CD14-positive monocyte (primary cell): Measurements from ENCODE around the gene GLB1L3. TPM values are rescaled to one million over a fixed set of nuclear protein-coding genes. Genes with fewer than 3 reads are reported as not detected.
A peak's percentile ranks its signal among the peaks of the same experiment; 100 is the strongest.

ENCODE experiments used
- DNase-seq, 3 donors: peaks; one replicate each; pipeline ENCODE4 v3.0.0-alpha.2; 2011 to 2022
- H2AFZ ChIP-seq: 2 replicates; pipeline ENCODE4 v1.6.0; 2012; ENCODE audit warnings: mild to moderate bottlenecking, low read depth, low read length, inconsistent platforms; ENCODE audit not compliant: insufficient read depth, poor library complexity, severe bottlenecking
- H3K27ac ChIP-seq, 2 donors: 1 replicate in 1 of 2; 2 replicates in 1 of 2; pipeline ENCODE4 v1.5.1; 2012 to 2013; ENCODE audit warnings: low read length in 2 of 2, control low read depth in 1 of 2, inconsistent platforms in 1 of 2, low read depth in 1 of 2, mild to moderate bottlenecking in 1 of 2
- H3K27me3 ChIP-seq, 2 donors: one replicate each; pipeline versions ENCODE4 v1.6.0 to v1.6.1; 2011 to 2013; ENCODE audit warnings: low read length in 2 of 2; ENCODE audit not compliant: control insufficient read depth in 2 of 2, insufficient read depth in 2 of 2
- H3K36me3 ChIP-seq, 2 donors: replicated peaks in 1 of 2; 1 replicate in 1 of 2; 2 replicates in 1 of 2; pipeline versions ENCODE4 v1.5.1 to v1.6.1; 2012 to 2013; ENCODE audit warnings: low read length in 2 of 2, control low read depth in 1 of 2, inconsistent platforms in 1 of 2, mild to moderate bottlenecking in 1 of 2; ENCODE audit not compliant: insufficient read depth in 2 of 2, control insufficient read depth in 1 of 2
- H3K4me1 ChIP-seq, 2 donors: 1 replicate in 1 of 2; 2 replicates in 1 of 2; pipeline versions ENCODE4 v1.5.1 to v1.6.1; 2012 to 2013; ENCODE audit warnings: low read length in 2 of 2, control low read depth in 1 of 2, inconsistent platforms in 1 of 2, mild to moderate bottlenecking in 1 of 2, moderate library complexity in 1 of 2; ENCODE audit not compliant: insufficient read depth in 2 of 2, control insufficient read depth in 1 of 2
- H3K4me2 ChIP-seq: replicated peaks from 2 replicates; pipeline ENCODE3; 2012; ENCODE audit warnings: low read length, moderate library complexity, mild to moderate bottlenecking; ENCODE audit not compliant: poor library complexity, severe bottlenecking; ENCODE audit errors: extremely low read depth
- H3K4me3 ChIP-seq, 3 experiments: fragments of 200-600 bp in 1 of 3; sonication (generic) in 1 of 3; replicated peaks in 1 of 3; 1 replicate in 2 of 3; 2 replicates in 1 of 3; pipeline ENCODE4 v1.5.1; 2011 to 2013; ENCODE audit warnings: low read length in 3 of 3, mild to moderate bottlenecking in 3 of 3, control low read depth in 2 of 3, low read depth in 2 of 3, inconsistent platforms in 1 of 3, moderate library complexity in 1 of 3
- H3K79me2 ChIP-seq: 2 replicates; pipeline ENCODE4 v1.6.0; 2012; ENCODE audit warnings: mild to moderate bottlenecking, control low read depth, inconsistent platforms, low read length, moderate library complexity; ENCODE audit not compliant: insufficient read depth
- H3K9ac ChIP-seq: 2 replicates; pipeline ENCODE4 v1.6.0; 2017; ENCODE audit warnings: low read length, mild to moderate bottlenecking; ENCODE audit not compliant: insufficient read depth, poor library complexity, severe bottlenecking
- H3K9me3 ChIP-seq, 2 donors: replicated peaks in 1 of 2; 1 replicate in 1 of 2; 2 replicates in 1 of 2; pipeline versions ENCODE4 v1.5.1 to v1.6.1; 2012 to 2013; ENCODE audit warnings: low read length in 2 of 2, control low read depth in 1 of 2; ENCODE audit not compliant: control insufficient read depth in 1 of 2, insufficient read depth in 1 of 2
- H4K20me1 ChIP-seq: 2 replicates; pipeline ENCODE4 v1.6.0; 2012; ENCODE audit warnings: mild to moderate bottlenecking, low read length, control low read depth, moderate library complexity; ENCODE audit not compliant: insufficient read depth
- H3K27ac Mint-ChIP-seq, 7 donors: one replicate each; pipeline ENCODE4 v1.8.0; 2020; ENCODE audit warnings: mild to moderate bottlenecking in 7 of 7, mixed read lengths in 7 of 7, moderate library complexity in 6 of 7, inconsistent platforms in 2 of 7
- H3K27me3 Mint-ChIP-seq, 3 donors: one replicate each; pipeline ENCODE4 v1.8.0; 2021 to 2022; ENCODE audit warnings: low read depth in 3 of 3, mild to moderate bottlenecking in 3 of 3, mixed read lengths in 3 of 3, moderate library complexity in 3 of 3, inconsistent platforms in 1 of 3
- H3K36me3 Mint-ChIP-seq, 2 donors: one replicate each; pipeline ENCODE4 v1.8.0; 2020; ENCODE audit warnings: mixed read lengths in 2 of 2, inconsistent platforms in 1 of 2, mild to moderate bottlenecking in 1 of 2
- H3K4me1 Mint-ChIP-seq: one replicate; pipeline ENCODE4 v1.8.0; 2020; ENCODE audit warnings: mild to moderate bottlenecking, mixed read lengths
- H3K4me3 Mint-ChIP-seq, 2 donors: one replicate each; pipeline ENCODE4 v1.8.0; 2020; ENCODE audit warnings: mild to moderate bottlenecking in 2 of 2, mixed read lengths in 2 of 2, moderate library complexity in 1 of 2
- H3K9me3 Mint-ChIP-seq, 7 donors: one replicate each; pipeline ENCODE4 v1.8.0; 2020 to 2022; ENCODE audit warnings: mixed read lengths in 7 of 7, mild to moderate bottlenecking in 6 of 7, moderate library complexity in 6 of 7, inconsistent platforms in 2 of 7
- CTCF ChIP-seq: fragments of 200-600 bp; IDR thresholded peaks from one replicate; pipeline ENCODE4 v1.8.0; 2022; ENCODE audit warnings: antibody characterized with exemption, mild to moderate bottlenecking
- WGBS: methylation state at CpG from one replicate; pipeline ENCODE4 v1.1.5; 2013; ENCODE audit warnings: missing lambda C conversion rate; ENCODE audit not compliant: insufficient coverage; 5-methylcytosine and 5-hydroxymethylcytosine counted together
- intact Hi-C, 2 donors: fragments of 100-400 bp; cut with micrococcal nuclease; formaldehyde crosslinking; loops; one replicate each; pipeline versions ENCODE4 v1.15.0 to v1.15.1; 2023
- polyA plus RNA-seq, 3 donors: library from polyadenylated mRNA; depleted of rRNA in 1 of 3; unstranded in 2 of 3; stranded (reverse) in 1 of 3; fragments of 300-500 nt in 2 of 3; fragments of >200 nt in 1 of 3; fragmentation: Illumina TruSeq in 2 of 3; gene quantifications; 1 replicate in 2 of 3; 2 replicates in 1 of 3; pipeline ENCODE4 v1.2.3, GENCODE V29; 2012 to 2021

The GLB1L3 gene
- polyA plus RNA-seq, 3 donors = not detected

GRCh38 chr11:134246678-134247077, 29.5 kb upstream of the GLB1L3 start:
- H3K36me3 Mint-ChIP-seq = peaks cover 80 to 81% of the 10 kb centered on the region in 2 donors

DNA sequence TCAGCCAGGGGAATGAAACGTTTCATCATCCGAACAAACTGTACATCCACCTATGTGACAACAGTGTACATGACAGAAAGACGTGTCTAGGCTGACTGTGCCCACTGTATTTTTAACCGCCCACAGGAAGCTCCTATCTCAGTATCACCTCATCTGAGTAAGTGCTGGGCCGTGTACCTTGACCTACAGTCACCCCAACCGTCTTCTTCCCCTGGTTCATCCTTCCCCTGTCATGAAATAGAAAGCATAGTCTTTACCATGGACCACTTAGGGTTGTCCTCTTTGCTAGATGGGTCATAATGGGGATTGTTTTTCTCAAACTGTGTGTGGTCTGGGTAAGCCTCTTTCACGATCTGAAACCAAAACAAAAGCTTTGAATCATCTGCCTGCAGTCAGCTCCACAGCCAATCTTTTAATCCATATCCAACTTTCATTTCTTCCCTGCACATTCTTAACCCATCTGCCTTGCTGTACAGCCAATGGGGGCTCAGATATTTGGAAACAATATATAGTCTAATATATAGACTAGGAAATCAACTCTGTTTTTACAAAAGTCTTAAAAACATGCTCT, 27.2 kb upstream of the GLB1L3 start:
- peaks cover 57 to 58% of the 10 kb centered on the region in 2 donors for H3K36me3 Mint-ChIP-seq

More at GRCh38 chr11:134246678-134247077, 29.5 kb upstream of the GLB1L3 start:
- Mint-ChIP-seq H3K9me3 (no peaks in the 10 kb centered on the region), H3K4me1 (peaks cover 4% of the 10 kb centered on the region), H3K27me3 (no peaks in the 10 kb centered on the region), H3K4me3 (no peak overlapping the region), H3K27ac (peak overlapping the region in 1 of 7 donors; percentile 60)
- Histone ChIP-seq H4K20me1 (no peaks in the 10 kb centered on the region), H3K79me2 (no peaks in the 10 kb centered on the region), H3K36me3 (peaks cover 75 to 88% of the 10 kb centered on the region in 2 donors), H3K9ac (no peak overlapping the region), H3K4me1 (peaks cover 8 to 9% of the 10 kb centered on the region in 2 donors), H3K4me3 (no peak overlapping the region), H3K27ac (no peak overlapping the region), H3K9me3 (no peaks in the 10 kb centered on the region), H3K27me3 (no peaks in the 10 kb centered on the region), H2AFZ (no peak overlapping the region), H3K4me2 (no peak overlapping the region)
- 83% methylated on average over 1 of the region's 4 CpGs for WGBS
- intact Hi-C loops = no loop called here
- no peak for DNase-seq
- no peak for TF ChIP-seq CTCF

More for the DNA sequence above, 27.2 kb upstream of the GLB1L3 start:
- WGBS = 94% methylated on average over 5 of the region's 7 CpGs
- Histone ChIP-seq H3K4me2 (no peak overlapping the region), H3K9ac (no peak overlapping the region), H3K36me3 (peaks cover 52 to 65% of the 10 kb centered on the region in 2 donors), H3K27me3 (no peaks in the 10 kb centered on the region), H3K4me1 (peaks cover 20 to 23% of the 10 kb centered on the region in 2 donors), H3K79me2 (peaks cover 12% of the 10 kb centered on the region), H3K4me3 (no peak overlapping the region), H3K27ac (no peak overlapping the region), H3K9me3 (no peaks in the 10 kb centered on the region), H4K20me1 (no peaks in the 10 kb centered on the region), H2AFZ (no peak overlapping the region)
- H3K27ac Mint-ChIP-seq = peak overlapping the region in 1 of 7 donors; percentile 21
- no peak overlapping the region for H3K4me3 Mint-ChIP-seq
- H3K4me1 Mint-ChIP-seq = peaks cover 16% of the 10 kb centered on the region
- no peaks in the 10 kb centered on the region for H3K9me3 Mint-ChIP-seq
- peaks cover 0 to 3% (median 0%) of the 10 kb centered on the region in 3 donors for H3K27me3 Mint-ChIP-seq
- no peak for TF ChIP-seq CTCF
- DNase-seq = no peak
- intact Hi-C loops = no loop called here
